NCI-H2081 (cell line): ENCODE results near the gene FOXF1.

ENCODE experiments used
- DNase-seq, 2 experiments: peaks; one replicate each; lab custom pipeline; 2025; lab: John Stamatoyannopoulos, UW

Gene FOXF1

GRCh38 chr16:86505185-86505898 lies 5.0 kb upstream of the FOXF1 start:
- DNase-seq, result no peak

- DNase-seq, result no peak
Measured at GRCh38 chr16:86505899-86506864, 4.1 kb upstream of the FOXF1 start.

- no peak for DNase-seq
Measured at GRCh38 chr16:86507173-86508027, 2.9 kb upstream of the FOXF1 start.

GRCh38 chr16:86508028-86508946 lies 2.0 kb upstream of the FOXF1 start:
- no peak for DNase-seq

GRCh38 chr16:86508947-86509758 lies 1.2 kb upstream of the FOXF1 start:
- no peak for DNase-seq

GRCh38 chr16:86509759-86510464 lies 415 bp upstream of the FOXF1 start:
- no peak for DNase-seq

- DNase-seq, result no peak
Measured at GRCh38 chr16:86511317-86512161, 1.2 kb downstream of the FOXF1 start.

GRCh38 chr16:86512301-86512859 lies 2.1 kb downstream of the FOXF1 start:
- no peak for DNase-seq

GRCh38 chr16:86512860-86513470 lies 2.6 kb downstream of the FOXF1 start:
- no peak for DNase-seq

GRCh38 chr16:86513471-86514277 lies 3.3 kb downstream of the FOXF1 start:
- no peak for DNase-seq

GRCh38 chr16:86514481-86515376 lies 4.4 kb downstream of the FOXF1 start:
- no peak for DNase-seq

- DNase-seq, result no peak
Measured at GRCh38 chr16:86515413-86515776, 5.1 kb downstream of the FOXF1 start.

GRCh38 chr16:86515777-86516622 lies 5.7 kb downstream of the FOXF1 start:
- DNase-seq, result no peak

GRCh38 chr16:86516623-86517003 lies 6.3 kb downstream of the FOXF1 start:
- DNase-seq, result no peak

- no peak for DNase-seq
Measured at GRCh38 chr16:86517033-86517432, 6.7 kb downstream of the FOXF1 start.
